GM21825 (cell line): Measurements from ENCODE around the gene PBX2.
A peak's percentile ranks its signal among the peaks of the same experiment; 100 is the strongest.
"Not testable (repeated sequence)": the region's sequence is repeated elsewhere in the genome, so short reads cannot be mapped to it uniquely, and the experiment has no call there.

Experiments used
- ATAC-seq: cut with Tn5 transposase; IDR thresholded peaks from one replicate; pipeline ENCODE4 v1.9.1; 2021; ENCODE audit warnings: mild to moderate bottlenecking, moderate library complexity; ENCODE audit not compliant: unreplicated experiment

PBX2 gene, protein sequence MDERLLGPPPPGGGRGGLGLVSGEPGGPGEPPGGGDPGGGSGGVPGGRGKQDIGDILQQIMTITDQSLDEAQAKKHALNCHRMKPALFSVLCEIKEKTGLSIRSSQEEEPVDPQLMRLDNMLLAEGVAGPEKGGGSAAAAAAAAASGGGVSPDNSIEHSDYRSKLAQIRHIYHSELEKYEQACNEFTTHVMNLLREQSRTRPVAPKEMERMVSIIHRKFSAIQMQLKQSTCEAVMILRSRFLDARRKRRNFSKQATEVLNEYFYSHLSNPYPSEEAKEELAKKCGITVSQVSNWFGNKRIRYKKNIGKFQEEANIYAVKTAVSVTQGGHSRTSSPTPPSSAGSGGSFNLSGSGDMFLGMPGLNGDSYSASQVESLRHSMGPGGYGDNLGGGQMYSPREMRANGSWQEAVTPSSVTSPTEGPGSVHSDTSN

DNA sequence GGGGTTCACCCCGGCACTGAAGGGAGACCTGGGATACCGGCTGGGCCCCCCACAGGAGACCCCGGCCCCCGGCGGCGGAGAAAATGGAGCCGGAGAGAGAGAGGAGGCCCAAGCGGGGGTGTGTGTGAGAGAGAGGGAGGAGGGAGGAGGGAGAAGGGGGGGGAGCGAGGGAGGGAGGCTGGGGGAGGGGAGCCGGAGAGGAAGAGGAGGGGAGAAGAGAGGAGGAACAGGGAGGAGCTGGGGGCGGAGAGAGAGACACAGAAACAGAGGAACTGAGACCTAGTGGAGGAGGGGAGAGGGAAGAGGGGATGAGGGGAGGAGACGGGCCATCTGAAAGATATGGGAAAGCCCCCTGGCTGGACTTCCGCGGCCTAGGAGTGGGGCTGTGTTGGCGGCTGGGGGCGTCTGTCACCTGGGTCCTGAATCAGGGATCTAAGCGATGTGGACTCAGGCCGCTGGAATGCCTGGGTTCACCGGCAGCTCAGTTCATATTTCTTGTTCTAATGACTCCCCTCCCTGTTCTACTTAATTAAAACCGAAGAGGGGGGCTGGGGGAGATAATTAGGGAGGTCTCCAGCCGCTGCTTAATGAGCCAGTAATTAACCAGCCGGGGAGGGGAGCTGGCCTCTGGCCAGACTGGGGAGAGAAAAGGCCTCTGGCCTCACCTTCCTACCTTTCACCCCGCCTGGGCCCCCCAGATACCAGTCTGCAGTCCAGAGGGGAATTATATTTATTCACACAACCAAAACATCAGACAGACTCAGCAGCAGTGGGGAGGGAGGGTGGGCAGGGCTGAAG lies at the start of gene PBX2:
Gene PBX2 (minus strand): TSS at position 149 of the 798 bp plus-strand sequence. CDS start 287 bp downstream, outside the sequence.
- peak; percentile 56 for ATAC-seq

DNA sequence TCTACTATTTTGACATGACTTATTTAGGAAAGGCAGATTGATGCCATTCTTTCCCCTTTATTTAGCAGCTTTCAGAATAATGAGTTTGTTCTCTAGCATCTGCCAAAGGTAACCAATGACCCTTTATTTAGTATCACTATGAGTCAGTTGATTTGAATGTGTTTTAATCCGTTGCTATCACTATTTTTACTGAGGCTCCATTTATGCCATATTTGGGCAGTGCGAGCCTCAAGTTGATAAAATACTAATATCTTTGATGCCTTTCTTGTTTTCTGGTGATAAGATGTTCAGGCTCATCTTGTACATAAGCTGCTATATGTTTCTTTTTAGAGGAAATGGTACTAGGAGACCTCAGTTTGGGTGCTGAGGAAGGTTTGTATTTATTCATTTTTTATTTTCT lies 49.5 kb upstream of the PBX2 start:
- ATAC-seq: no peak

DNA sequence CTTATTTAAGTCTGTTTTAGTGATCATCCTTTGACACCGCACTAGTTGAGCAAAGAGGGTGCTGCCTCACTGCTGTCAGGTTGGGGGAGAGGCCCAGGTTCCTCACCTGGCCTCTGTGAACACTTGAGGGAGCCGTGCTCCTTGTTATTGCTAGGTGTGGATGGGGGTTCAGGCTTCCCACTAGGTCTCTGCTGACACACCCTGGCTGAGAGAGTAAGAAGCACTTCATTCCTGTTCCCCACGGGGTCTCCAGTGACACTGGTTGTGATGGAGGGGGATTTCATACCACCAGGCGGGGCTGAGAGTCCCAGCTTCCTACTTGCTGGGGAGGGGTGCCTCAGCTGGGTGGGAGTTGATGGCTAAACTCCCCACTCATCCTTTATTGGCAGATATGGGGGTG lies 44.9 kb upstream of the PBX2 start:
- ATAC-seq: no peak

DNA sequence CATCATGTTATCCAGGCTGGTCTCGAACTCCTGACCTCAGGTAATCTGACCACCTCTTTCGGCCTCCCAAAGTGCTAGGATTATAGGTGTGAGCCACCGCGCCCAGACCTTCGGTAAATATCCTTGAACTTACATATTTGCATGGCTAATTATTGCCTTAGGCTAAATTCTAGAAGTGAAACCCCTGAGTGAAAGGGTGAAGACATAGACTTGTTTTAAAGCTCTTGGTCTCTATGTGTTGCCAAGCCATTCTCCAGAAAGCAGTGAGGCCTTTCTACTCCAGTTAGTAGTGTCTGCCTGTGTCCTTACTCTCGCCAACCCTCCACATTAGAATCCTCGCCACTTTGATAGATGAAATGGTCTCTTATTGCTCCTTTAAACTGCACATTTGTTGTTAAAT lies 36.4 kb upstream of the PBX2 start:
- ATAC-seq: no peak

DNA sequence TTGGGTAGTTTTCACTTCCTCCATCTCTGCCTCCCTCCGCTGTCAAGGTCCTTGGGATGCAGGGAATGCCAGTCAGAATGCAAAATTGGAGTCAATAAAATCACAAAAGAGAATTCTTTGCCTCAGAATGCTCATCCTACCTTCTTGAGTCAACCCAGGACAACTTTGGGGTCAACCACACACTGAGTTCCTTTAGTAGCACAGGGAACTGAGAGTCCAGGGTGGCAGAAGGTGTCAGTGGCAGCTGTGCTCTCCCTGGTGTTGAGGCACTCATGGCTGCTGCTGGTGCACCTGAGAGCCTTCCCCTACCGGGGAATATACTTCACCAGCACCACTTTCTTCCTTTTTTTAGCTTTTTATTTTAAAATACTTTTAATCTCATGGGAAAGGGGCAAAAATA lies 34.7 kb upstream of the PBX2 start:
- ATAC-seq: no peak

DNA sequence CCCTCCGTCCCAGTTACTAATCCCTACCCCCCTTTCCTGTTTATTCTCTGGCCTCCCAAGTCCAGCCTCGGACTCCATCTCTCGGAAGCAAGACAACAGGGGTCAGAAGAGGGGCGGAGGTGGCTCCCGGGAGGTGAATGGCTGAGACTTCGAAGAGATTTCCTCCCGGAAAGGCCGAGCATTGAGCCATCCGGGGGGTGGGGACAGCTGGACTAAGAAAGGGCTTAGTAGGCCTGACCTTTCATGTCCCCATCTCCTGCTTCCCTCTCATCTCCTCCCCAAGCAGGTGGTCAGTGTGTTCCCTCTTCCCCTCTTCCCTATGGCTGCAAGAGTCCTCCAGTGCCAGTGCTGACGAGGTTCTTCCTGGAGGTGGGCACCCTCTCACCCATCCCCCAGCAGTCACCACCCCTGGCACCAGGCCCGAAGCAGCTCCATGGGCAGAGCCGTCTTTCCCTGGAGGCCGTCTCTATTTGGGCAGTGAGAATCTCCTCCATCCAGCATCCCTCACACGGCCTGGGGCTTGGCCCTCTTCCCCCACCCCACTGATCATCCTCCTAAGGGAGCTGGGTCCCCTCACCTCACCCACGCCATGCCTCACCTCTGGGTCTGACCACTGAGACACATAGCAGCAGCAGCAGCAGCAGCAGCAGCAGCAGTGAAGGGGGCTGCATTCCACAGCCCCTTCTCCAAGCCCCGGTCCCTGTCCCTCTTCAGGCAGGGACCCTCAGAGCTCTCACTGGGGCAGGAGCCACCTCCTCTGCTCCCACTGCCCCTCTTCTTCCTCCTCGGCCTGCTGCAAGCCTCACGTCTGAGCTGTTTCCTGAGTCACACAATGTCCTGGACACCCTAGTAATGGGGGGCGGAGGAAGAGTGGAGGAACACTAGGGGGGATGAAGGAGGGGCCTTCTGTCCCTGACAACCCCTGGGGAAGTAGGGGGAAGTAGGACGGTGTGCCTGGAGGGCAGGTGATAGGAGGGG lies 33.5 kb upstream of the PBX2 start, which contains the start of gene NOTCH4:
Gene NOTCH4 (minus strand): TSS at position 810 of the 978 bp plus-strand sequence. CDS start 139 bp downstream, at position 671.
- ATAC-seq: no peak

DNA sequence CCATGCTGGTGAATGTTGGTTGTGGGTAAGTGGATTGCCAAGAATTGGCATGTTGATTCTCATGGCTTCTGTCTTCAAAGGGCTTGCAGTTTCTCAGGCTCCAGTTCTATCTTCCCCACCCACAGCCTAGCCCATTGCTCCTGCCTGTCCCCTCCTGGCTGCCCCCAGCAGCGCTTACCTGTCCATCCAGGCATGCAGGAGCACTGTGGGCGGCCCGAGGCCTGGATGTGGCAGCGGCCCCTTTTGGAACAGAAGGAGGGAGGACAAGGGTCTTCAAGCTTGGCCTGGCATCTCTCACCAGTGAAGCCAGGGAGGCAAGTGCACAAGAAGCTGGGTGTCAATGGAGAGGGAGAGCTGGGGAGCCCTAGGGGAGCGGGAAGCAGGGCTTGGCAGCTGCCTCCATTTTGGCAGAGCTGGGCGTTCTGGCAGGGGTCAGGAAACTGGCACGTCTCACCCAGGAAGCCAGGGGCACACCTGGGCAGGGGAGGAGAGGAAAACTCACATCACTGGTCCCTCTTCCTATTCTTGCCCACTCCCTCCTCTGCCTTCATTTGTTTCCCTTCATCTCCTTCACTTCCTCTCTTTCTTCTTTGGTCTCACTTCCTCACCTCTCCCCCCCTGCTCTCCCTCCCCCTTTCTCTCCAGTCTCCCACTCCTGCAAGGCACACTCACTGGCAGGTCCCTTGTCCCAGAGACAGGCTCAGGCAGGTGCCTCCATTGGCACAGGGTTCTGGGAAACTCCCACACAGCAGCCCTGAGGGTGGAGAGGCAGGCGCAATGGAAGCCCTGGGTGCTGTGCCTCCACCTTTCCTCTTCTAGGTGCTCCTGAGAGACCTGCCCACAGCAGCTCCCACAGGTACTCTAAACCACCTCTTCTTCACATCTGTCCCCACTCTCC lies 32.6 kb upstream of the PBX2 start:
- no peak for ATAC-seq

DNA sequence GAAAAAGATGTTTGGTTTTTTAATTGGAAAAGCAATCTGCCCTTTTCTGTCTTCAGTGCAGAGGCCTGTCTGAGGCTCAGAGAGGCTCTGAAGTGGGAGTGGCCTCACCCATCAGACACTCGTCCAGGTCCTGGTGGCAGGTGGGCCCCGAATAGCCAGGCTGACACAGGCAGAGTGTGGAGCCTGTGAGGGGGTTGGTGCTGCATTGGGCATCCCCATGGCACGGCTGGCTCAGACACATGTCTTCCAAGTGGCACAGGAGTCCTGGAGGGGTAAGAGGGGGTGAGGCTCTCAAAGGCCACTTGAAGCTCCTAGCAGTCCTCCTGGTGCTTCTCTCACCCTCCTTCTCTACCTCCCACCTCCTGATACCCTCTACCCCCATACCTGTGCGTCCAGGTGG lies 30.0 kb upstream of the PBX2 start:
- no peak for ATAC-seq

DNA sequence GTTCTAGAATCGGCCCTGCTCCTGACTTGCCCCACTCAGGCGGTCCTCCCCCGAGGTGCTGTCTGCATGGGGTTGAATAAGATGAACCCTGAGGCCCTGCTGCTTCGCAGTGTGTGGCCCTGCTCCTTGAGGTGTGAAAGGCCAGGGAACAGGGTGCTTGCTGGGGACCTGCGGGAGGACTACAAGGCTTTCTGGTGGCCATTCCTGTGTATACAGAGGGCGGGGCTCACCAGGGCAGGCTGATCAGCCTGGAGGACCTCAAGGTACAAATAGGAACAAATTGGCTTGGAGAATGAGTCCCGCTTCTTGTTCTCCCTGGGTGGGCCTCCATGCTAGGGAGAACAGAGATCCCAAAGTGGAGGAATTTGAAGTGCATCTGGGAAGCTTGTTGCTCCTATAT lies 28.2 kb upstream of the PBX2 start:
- no peak for ATAC-seq

DNA sequence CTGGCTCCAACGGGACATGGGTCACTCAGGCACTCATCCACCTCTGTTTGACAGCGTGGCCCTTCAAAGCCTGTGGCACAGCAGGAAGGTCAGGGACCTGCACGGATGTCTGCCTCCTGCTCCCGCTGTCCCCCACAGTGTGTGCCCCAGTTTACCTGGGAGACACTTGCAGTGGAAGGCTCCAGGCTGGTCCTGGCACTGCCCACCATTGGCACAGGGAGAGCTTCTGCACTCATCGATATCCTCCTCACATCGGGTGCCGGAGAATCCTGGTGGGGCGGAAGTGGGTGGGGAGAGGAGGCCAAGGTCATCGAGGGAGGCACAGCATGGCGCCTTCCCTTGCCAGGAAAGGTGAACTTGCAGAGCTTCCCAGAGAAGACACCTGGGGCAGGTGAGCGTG lies 27.0 kb upstream of the PBX2 start:
- ATAC-seq: no peak

DNA sequence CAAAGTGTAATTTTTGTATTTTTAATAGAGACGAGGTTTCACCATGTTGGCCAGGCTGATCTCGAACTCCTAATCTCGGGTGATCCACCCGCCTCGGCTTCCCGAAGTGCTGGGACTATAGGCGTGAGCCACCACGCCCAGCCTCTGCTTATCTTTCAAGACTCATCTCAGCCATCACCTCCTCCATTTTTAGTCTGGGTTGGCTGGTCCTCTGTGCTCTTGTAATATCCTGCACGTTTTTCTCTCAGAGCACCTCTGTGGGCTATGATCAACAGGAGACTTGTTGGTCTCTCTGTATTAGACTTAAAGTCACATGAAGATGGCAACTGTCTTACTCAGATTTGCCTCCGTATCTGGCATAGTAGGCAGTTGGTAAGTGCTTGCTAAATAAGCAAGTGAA lies 26.3 kb upstream of the PBX2 start:
- no peak for ATAC-seq

DNA sequence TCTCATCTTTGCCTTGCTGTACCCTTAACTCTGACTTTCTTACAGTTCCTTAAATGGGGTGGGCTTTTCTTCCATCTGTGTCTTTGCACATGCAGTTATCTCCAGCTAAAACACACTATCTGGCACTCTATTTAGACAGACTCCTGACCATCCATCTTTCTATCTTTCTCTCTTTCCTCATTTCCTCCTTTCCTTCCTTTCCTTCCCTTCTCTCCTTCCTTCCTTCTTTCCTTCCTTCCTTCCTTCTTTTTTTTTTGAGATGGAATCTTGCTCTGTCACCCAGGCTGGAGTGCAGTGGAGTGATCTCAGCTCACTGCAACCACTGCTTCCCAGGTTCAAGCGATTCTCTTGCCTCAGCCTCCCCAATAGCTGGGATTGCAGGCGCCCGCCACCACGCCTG lies 25.6 kb upstream of the PBX2 start:
- ATAC-seq: no peak

DNA sequence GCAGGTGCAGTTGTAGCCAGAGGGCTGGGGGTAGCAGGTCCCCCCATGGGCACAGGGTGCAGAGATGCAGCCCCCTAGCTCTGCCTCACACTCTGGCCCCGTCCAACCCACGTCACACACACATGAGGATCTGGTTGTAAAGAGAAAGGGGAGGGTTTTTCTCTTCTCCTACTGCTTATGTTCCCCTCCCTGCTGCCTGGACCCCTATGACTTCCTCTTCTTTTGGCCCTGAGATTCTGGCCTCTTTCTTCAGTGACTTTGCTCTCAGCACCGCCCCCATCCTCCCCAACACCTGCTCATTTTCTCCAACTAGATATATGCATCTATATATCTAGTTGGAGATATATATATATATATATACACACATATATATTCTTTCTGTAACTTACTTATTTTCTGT lies 24.1 kb upstream of the PBX2 start:
- ATAC-seq: no peak

DNA sequence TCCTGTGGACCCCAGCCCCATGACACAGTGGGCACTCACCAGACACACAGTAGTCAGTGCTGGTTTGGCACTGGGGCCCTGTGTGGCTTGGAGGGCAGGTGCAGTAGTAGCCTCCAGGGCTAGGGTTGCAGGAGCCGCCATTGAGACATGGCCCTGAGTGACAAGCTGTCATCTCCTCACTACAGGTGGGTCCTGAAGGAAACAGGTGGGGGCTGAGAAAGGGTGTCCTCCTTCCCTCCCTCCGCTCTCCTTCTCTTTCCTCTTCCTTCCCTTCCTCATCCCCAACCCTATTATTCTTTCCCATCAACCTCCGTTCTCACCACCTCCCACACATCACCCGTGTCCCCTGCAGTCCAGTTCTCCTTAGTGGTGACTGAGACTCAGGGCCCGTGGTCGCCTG lies 23.6 kb upstream of the PBX2 start:
- no peak for ATAC-seq

DNA sequence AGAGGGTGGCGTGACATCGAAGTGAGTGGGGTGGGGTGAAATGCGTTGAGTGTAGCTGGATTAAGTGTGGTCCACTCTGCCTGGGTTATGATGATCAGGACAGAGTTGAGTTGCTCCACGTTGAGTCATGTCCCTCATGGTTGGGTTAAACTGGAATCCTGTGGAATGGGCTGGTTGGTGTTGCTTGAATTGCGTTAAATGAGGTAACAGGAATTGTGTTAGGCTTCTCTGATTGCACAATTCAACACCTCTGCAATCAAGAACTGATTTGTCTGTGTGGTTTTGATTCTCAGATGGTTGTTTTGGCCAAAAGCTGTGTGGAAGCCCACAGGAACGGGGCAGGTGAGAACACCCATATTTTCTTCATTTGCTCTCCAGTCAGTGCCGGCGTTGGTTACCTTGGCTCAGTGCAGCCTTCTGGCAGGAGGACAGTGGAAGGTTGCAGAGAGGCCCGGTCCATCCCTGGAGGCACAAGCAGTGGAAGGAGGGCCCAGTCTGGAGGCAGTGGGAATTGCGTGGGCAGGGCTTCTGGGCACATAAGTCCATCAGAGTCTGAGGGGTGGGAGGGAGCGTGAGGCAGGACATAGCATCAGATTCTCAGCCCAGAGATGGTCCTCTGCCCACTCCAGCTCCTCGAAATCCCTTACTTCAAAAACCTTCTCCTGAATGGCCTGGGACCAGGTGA lies 22.2 kb upstream of the PBX2 start:
- ATAC-seq: no peak

DNA sequence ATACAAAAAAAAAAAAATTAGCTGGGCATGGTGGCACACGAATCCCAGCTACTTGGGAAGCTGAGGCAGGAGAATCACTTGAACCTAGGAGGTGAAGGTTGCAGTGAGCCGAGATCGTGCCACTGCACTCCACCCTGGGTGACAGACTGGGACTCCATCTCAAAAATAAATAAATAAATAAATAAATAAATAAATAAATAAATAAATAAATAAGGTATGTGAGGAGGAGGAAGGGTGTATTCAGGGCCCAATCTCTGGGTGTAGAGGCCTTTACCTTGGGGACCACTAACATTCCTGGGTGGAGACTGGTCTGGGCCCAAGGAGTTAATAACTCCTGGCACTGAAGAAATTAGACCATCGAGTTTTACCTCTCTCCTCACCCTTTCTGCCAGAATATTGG lies 21.4 kb upstream of the PBX2 start:
- ATAC-seq: not testable (repeated sequence)

DNA sequence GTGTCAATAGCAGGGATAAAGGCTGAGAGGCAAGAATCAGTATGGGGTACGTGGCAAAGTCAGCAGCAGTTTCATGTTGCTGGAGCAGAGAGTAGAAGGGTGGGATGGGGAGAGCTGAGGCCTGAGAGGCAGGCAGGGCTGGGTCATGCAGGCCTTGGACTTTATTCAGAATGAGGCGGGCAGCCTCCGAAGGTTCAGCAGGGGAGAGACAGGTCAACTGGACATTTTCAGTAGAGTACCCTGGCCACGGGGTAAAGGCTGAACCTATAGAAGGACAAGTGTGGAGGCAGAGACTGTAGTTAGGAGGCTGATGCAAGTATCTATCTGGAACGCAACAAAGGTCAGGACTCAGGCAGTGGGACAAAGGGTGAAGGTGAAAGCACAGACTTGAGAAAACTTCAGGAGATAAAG lies 20.2 kb upstream of the PBX2 start:
- ATAC-seq: no peak

DNA sequence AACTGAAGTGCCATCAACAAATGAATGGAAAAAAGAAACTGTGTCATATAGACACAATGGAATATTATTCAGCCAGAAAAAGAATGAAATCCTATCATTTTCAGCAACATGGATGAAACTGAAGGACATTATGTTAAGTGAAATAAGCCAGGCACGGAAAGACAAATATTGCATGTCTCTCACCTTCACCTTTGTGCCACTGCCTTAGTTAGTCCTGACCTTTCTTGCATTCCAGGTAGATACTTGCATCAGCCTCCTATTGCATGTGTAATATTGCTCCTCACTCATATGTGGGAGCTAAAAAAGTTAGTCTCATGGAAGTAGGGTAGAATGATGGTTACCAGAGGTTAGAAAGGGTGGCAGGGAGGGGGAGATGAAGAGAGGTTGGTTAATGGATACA lies 19.0 kb upstream of the PBX2 start:
- no peak for ATAC-seq

DNA sequence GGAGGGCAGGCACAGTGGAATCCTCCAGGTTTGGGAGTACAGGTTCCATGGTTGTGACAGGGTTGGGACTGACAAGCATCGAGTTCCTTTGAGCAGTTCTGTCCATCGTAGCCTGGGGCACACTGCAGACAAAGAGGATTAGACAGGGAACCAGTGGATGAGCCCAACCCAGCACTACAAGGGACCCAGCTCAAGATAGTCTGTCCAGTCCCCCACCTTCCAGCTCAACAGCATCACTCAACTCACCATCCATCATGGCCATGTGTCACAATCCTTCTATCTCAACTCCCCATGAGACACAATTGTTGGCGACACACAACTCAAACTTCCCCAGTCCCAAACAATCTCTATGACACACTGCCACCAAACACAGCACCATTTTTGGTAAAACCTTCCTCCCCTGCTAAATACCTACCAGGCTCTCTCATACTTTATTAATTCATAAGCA lies 14.3 kb upstream of the PBX2 start:
- ATAC-seq: no peak
